Measurements from ENCODE around the gene SIGLECL1. TPM values are rescaled to one million over a fixed set of nuclear protein-coding genes. Genes with fewer than 3 reads are reported as not detected.

The SIGLECL1 gene
- total RNA-seq, 1 donor from 2014 or later: not detected

DNA sequence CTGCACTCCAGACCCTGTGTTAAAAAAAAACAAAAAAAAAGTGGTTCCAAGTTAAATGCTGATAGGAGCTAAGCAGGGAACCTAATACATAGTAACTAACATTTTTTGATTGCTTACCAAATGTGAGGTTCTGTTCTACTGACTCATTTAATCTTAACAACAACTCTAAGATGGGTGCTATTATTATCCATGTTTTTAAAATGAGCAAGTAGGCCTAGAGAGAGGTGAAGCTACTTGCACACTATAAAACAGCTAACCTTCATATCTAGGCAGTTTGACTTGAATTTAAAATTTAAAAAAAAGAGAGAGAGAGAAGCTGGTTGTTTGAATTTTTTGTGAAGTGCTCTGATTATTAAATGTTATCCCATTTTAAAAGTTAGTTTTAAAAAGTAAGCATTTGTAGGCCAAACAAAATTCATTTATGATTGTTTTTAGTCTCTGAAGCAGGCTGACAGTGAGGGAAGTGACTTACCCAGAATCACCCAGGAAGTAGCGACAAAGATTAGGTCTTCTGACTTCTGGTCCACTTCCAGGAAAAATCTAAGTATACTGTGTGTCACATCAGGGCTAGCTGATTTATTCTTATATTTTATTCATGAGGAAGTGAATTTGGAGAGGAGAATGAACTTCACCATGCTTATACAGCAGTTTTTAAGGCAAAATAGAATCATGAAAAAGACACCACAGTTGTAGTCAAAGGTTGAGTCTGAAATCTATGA is 2.4 kb downstream of the SIGLECL1 start:
- no peak for DNase-seq

DNA sequence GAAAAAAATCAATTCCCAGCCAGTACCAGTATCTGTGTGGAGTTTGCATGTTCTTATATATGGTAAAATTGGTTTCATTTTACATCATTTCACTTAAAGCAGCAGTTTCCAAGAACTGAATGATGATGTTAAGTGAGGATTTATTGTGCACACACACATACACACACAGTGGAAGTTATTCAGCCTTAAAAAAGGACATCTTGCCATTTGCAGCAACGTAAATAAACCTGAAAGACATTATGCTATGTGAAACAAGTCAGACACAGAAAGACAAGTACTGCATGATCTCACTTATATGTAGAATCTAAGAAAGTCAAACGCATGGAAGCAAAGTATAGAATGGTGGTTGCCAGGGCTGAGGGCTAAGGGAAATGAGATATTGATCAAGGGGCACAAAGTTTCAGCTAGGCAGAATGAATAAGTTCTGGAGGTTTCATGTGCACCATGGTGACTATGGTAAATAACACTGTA is 5.3 kb downstream of the SIGLECL1 start:
- no peak for DNase-seq

DNA sequence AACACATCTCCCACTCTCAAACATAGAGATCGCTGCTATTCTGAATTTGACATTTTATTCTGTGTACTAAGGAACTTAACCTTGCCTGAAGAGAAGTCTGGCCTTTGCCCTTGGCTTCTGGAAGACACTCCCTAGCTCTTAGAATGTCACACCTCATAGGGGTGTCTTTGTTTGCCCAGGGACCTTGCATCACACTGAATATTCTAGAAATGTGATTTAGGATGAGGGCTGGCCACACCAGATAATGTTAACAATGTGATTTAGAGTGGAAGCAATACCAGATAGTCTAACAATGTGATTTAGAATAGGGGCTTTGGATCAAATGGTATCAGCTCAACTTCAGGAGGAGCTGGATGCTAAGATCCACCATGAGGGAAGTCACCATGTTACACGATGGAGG is 6.6 kb downstream of the SIGLECL1 start:
- DNase-seq: no peak

DNA sequence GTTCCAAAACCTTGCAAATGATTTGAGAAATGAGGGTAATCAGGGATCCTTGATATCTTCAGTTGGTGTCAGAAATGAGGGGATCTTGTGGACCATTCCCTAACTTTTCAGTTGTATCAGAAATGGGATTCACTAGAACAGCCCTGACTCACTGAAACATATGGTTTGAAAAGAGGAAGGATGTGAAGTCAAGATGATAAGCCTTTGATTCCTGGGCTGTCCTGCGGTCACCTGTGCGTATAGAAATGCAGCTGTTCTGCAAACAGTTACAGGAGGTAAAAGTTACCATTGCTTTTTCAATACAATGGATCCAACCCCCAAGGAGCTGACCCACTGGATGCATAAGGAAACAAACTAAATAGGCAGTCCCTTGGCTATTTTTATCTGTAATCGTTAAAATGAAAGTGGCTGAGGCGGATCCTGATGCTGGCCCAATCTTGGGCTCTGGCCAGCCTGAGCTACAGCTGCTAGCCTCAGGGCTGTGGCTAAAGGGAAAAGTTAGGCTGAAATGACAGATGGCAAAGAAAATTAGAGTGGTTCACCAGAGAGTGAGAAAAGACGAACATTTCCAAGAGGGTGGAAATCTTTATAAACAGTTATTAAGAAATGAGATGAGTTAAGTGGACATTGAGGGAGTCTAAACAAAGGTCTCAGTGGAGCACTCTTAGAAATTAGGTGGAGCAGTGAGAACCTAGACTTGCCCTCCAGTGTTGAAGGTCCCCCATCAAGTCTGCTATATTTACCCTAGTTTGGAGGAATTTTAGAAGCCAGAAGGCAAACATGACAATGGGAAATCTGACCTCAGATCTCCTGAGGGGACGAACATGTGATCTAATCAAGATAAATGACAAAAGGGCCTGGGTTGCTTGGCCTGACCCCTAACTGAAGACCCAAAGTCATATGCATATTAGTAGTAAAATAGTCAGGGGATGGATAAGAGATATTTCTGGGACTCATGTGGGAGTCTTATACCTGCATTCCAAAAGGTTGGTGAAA is 7.6 kb downstream of the SIGLECL1 start:
- DNase-seq: no peak

DNA sequence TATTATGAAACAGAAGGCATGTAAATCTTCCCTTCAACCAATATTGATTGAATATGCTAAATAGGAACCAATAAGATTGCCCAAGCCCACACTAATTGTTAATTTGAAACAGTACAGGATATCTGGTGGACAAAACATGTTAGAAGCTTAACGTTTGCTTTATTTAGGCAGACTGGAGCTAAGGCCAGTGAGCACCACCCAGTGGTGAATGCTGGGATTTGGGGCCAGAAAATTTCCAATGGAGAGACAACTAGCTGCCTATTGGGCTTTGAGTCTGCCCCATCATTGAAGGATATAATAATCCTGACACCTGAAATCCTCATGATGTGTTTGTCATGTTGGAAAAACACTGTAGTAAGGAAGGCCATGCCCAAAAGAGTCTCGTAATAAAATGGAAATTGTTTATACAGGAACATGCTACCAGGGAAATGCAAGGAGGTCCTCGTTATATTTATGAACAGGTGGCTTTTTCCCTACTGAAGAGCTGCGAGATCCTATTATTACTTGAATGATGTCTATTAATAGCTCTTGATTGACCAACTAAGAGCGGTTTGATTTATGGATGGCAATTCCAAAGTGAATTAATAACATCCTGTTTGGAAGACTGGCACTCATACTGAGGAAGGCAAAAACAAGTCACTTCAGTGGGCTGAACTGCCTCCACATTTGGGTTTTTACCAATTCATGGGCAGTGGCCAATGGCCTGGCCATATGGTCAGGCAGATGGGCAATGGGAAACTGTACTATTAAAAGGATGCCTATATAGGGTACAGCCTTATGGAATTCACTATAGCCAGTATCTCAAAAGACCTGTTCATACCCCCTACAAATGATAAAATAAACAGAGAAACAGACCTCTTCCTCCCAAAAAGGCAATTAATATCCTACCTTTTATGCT is 8.7 kb downstream of the SIGLECL1 start:
- peak; percentile 64 for DNase-seq

DNA sequence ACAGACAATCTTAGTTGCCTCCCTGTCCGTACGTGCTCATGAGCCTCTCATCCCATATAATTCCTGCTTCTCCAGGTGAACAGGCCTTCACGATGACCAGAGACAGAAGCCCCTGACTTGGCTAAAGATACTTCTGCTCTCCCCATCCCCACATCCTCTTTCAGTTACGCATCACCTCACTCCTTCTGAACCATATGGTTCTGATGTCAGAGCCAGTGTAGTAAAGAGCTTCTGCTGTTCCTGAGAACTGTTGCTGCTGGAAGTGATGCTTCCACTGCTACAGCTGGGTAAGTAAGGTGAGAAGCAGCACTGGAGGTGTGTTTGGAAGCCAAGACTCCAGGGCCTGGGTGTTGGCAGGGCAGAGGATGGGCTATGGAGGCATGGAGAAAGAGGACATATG is 12.9 kb downstream of the SIGLECL1 start:
- DNase-seq: no peak

DNA sequence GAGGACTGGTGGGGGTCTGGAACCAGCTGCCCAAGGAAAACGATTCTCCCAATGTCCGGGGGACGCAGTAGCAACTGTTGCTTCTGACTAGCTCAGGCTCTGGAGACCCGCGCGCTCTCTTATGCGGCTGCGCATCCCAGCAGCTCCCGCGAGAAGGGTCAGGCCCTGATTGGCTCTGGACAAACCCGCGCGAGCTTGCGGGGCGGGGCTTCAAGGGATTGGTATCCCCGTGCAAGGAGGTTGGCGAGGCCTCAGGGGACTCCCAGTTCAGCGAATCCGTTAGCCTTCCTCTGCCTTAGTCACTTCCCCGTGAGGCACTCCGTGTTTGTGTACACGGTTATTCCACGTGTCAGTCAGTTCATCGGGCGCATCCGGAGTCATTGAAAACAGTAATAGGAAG is 20.2 kb downstream of the SIGLECL1 start:
- peak; percentile 19 for DNase-seq

DNA sequence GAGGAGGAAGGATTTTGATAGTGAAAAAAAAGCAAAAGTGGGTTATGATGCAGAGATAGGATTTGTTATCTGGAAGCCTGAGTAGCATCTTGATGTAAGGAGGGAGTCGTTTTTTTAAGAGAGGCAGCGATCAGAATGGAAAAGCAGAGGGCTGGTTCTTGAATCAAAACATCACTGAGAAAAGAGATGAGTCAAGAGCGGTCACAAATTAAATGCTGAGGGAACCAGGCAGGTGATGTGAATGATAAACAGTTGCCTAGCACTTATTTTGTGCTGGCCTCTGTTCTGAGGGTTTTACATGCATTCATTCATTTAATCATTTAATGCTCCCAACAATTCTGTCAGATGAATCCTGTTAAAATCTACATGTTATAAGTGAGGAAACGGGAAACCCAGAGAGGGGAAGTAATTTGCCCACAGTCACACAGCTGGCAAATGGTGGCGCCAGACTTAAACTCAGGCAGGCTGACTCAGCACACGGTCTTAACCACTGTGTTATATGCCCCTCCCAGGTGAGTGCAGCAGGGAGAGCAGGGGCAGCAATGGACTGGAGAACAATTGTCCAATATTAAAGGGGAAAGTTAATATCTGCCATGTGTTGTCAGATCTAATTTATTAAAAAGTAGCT is 21.4 kb downstream of the SIGLECL1 start:
- DNase-seq: no peak

DNA sequence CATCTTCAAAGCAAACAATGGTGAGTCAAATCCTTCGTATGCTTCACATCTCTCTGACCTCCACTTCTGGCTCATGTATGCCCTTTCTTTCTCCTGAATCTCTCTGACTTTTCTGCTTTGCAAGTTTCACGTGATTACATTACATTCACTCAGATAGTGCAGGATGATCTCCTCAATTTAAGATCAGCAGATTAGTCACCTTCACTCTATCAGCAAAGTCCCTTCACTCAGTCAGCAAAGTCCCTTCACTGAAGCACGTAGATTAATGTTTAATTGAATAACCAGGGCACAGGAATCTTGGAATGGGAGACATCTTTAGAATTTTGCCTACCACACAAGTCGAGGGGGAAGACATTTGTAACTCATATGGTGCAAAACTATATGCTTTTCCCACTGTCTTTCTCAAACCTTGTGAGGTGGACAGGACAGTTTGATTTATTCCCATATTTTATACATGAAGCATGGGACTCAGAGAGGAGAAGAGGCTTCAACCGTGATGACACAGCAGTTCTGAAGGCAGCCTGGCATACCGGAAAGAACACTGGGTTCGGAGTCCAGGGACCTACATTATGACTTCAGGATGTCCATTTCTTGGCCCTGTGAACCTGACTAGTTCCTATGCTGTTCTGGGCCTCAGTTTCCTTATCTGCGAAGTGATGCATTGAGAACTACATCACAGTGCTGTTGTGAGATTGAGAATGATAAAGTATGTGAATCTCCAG is 23.3 kb downstream of the SIGLECL1 start:
- DNase-seq: no peak

DNA sequence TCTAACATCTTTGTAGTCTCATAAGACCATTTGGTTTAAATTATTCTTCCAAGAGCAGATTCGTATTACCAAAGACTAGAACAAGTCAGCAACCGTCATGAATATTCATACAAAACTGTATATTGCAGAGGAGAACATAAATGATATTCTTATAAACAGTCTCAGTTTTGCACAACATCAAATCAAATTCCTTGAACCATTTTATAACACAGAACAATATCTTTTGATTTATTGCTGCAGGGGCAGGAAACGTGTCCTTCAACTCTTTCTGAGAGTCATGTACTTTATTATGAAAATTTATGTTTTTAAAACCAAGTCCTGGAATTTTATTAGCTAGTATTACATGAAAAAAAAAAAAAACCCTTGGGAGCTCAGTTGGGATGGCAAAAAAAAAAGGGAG is 26.2 kb downstream of the SIGLECL1 start:
- DNase-seq: no peak

DNA sequence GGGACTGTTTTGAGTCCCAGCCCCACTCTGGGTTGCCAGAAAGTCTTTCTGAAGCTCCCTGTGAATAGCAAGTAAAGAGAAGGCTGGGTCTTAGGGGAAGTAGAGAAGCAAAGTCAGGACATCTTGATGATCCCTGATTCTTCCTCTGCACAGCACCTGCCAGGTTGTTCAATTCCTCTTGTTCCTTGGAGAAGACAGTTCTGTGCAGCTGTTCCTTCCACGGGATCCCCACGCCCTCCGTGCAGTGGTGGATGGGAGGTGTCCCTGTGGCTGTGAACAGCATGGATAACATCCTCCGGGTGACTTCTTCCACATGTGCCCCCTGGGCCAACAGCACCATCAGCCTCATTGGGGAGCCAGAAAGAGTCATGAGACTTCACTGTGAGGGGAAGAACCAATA is 31.5 kb downstream of the SIGLECL1 start:
- DNase-seq: no peak

DNA sequence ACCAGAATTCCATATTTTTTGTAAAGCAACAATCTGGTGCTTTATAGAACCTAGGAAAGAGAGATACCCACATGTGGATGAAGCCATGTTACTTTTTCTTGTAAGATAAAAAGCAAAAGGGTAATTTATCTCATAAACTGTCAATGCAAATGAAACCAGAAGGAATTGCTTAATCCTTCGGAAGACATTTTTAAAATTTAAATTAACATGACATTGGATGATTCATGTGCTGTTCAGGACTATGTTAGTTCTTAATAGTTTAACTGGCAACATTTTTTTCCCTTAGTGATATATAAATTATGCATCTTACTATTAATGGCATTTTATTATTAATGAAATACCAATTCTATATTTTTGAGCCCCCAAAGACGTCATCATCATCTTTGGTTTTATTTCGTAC is 34.8 kb downstream of the SIGLECL1 start:
- DNase-seq: no peak

DNA sequence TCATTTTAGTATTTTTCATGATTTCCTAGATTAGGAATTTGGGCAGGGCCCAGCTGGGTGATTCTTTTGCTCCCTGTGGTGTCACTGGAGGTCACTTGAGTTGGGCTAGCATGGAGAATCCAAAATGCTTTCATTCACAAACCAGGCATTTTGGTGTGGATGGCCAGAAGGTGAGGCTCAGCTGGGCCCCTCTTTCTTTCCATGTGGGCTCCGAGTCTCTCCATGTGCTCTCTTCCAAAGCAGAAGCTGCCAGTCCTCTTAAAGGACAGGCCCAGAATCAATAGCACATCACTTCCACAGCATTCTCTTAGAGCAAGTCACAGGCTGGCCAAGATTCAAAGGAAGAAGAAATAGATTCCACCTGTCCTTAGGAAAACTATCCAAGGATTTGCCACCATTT is 38.8 kb downstream of the SIGLECL1 start:
- no peak for DNase-seq

DNA sequence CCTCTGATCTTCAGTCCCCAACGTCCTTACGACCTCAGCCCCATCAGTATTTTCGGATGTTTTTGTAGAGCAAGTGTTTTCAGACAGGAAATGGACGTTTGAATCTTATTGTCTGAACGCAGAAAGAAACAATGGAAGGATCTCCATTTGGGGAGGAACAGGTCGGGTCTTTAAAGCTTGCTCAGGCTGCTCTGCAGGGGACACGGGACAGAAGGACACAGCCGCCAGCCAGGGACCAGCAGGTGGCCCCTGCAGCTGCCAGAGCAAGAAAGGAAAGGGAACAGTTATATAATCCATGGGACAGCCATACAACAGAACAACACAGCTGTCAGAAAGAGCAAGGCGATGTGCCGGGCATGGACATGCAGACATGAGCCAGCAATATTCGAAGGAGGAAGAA is 42.1 kb downstream of the SIGLECL1 start:
- DNase-seq: no peak

DNA sequence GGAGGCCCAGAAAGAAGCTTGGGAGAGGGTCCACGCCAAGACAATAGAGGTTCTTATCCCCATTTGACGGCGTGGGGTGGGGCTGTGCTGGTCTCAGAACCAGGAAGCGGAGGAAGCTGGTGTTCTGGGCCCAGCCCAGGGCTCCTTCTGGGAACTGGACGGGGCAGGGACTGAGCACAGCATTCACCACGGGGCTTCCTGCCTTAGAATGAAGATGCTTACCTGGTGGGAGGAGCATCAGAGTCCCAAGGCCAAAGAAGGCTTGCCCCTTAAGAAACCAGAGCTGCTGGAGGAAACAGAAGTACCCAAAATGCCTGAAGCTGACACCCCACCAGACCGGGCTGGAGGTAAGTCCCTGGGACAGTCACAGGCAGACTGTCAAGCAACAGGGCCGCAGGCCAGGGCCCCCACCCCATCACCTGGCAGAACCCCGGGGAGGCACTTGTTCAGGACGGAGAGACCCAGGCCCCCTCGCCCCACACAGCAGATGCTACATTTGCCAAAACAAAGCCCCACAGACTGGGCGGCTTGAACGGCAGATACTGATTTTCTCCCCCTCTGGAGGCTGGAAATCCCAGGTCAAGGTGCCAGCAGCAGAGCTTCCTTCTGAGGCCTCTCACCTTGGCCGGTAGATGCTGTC is 42.8 kb downstream of the SIGLECL1 start:
- DNase-seq: no peak

DNA sequence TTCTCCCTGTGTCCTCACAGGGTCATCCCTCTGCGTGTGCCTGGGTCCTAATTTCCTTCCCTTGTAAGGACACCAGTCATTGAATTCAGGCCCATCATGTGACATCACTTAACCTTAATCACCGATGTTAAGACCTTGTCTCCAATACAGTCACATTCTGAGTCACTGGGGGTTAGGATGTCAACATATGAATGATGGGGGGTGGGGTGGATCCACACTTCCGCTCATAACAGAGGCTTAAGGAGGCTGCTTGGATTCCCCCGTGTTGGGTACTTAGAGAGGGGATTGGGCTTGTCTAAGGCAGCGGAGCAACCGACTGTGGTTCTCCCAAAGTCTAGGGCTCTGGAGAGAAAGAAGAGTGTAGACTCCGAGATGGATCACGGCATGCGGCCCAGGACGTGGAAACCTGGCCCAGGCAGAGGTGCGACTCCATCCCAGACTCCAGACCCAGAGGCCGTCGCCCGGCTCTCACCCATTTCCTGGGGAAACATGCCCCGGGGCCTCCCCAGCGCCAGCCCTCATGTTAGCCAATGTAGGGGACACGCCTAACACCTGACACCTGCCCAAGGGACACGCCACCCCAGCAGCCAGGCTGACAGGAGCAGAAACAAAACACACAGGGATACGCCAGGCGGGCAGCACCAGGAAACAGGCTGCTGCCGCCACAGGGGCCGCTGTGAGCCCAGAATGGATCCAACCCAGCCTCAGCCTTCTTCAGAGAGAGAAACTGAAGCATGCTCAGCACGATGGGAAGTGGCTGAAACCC is 43.5 kb downstream of the SIGLECL1 start:
- DNase-seq: no peak

DNA sequence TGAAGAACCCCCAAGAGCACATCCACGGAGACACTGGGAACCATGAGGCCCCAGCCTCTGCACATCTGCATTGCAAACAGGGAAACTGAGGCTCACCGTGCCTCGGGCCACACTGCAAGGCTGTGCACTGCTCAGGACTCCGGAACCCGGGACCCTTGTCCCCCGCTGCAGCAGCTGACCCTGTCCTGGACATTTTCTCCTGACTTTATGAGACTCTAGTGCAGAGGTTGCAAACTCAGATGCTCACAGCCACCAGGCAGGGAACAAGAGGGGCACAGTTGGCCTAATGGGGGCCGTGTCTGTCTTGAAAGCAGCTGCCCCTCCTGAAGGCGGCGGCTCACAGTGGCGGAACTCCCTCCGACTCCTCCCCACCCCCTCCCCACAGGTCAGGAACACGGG is 44.1 kb downstream of the SIGLECL1 start:
- no peak for DNase-seq

DNA sequence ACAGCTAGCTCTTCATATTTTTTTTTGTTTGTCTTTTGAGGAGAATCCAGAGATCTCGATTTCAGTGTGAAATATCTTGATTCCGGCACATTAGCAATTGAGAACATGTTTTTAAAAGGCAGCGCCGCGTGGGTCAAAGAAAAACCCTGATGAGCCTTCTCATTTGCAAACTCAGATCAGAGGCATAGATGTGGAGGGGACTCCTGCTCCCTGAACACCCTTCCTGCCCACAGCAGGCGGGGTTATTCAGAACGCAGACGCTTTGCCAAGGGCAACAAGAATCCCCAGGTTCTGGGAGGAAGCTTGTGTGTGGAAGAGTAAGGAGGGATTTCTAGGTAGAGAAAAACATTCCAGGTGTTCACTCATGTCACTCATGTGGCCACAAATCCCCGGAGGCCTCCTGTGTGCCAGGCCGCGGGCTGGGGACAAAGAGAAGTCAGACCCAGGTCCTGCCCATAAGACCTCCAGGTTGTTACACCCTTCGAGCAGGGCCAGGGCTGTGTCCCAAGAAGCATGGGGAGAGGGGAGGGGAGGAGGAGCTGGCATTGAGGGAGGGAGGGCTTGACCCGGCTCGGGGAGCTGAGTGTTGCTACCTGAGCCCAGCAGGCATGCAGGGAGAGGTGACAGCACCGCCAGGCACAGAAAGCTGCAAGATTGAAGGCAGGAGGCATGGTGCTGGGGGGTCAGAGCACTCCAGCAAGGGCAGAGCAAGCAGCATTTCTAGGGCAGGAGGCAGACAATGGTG is 44.7 kb downstream of the SIGLECL1 start:
- DNase-seq: no peak

DNA sequence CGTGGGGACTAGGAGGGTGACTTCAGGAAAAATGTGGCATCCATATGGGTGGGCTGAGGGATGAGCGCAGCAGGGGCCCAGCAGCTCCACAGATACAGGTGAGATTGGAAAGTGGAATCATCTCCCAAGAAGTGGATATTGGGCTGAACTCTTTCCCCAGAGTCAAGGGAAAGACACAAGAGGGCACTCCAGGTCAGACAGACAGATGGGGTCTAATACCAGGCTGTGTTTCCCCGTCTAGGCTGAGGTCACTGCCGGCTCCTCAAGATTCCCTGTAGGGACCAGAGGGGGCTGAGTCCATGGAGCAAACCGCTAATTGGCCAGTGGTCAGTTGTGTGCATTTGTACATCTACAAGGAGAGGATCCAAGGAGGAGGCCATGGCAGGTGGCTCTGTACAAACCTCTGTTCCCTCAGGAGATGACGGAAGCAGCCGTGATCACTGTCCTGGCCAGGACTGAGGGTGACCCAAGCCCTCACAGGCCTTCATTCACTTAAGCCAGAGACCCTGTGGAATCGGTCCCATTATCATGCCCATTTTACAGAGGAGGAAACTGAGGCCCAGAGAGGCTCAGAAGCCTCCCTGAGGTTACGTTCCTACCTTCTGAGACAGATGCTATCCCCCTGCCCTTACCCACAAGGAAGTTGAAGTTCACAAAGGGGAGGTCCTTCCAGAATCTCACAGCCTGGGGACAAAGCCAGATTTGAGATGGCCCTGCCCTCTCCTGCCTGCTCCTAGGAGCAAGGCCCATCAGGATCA is 45.6 kb downstream of the SIGLECL1 start:
- DNase-seq: no peak
